H1 (cell line): ENCODE data around the gene OR1M1. TPM values are rescaled to one million over a fixed set of nuclear protein-coding genes. Genes with fewer than 3 reads are reported as not detected.

ENCODE experiments used
- CTCF ChIA-PET: fragments of 300-600 bp; sonication (Branson Sonifier 250); formaldehyde crosslinking; loops from one replicate; lab custom pipeline; 2021; ENCODE audit not compliant: partially characterized antibody; lab: Charles Lee
- POLR2A ChIA-PET: fragments of 300-600 bp; sonication (Branson Sonifier 250); formaldehyde crosslinking; loops from one replicate; lab custom pipeline; 2021; ENCODE audit warnings: inconsistent platforms; ENCODE audit not compliant: partially characterized antibody; lab: Charles Lee
- DNase-seq, 2 experiments: peaks; one replicate each; pipeline versions ENCODE4 v3.0.0 to v3.0.0-alpha.2; 2010 to 2022; ENCODE audit warnings: low spot score in 2 of 2, low read depth in 1 of 2, mixed read lengths in 1 of 2
- FAIRE-seq: peaks from 2 replicates; lab custom pipeline; 2011; peaks lifted over from hg19 to GRCh38; lab: Jason Lieb, UNC
- H2AFZ ChIP-seq: 2 replicates; pipeline ENCODE4 v1.8.1; 2012; ENCODE audit warnings: low read length, inconsistent platforms
- H2AK5ac ChIP-seq: 2 replicates; pipeline ENCODE4 v1.6.1; 2013; ENCODE audit warnings: low read depth, low read length
- H2BK120ac ChIP-seq: replicated peaks from 2 replicates; pipeline ENCODE3; 2013; ENCODE audit warnings: low read depth, low read length, inconsistent platforms
- H2BK12ac ChIP-seq: 2 replicates; pipeline ENCODE4 v1.6.1; 2013; ENCODE audit warnings: low read depth, low read length
- H2BK15ac ChIP-seq: 2 replicates; pipeline ENCODE4 v1.6.1; 2013; ENCODE audit warnings: low read length
- H2BK20ac ChIP-seq: 2 replicates; pipeline ENCODE4 v1.6.1; 2013; ENCODE audit warnings: low read length
- H2BK5ac ChIP-seq: 2 replicates; pipeline ENCODE4 v1.6.1; 2013; ENCODE audit warnings: low read depth, low read length
- H3K14ac ChIP-seq: 2 replicates; pipeline ENCODE4 v1.6.1; 2013; ENCODE audit warnings: inconsistent platforms; ENCODE audit not compliant: insufficient read length
- H3K18ac ChIP-seq: 2 replicates; pipeline ENCODE4 v1.6.1; 2013; ENCODE audit warnings: low read length; ENCODE audit errors: extremely low read depth
- H3K23ac ChIP-seq: 2 replicates; pipeline ENCODE4 v1.6.1; 2013; ENCODE audit warnings: inconsistent platforms; ENCODE audit not compliant: insufficient read length
- H3K23me2 ChIP-seq: 2 replicates; pipeline ENCODE4 v1.6.1; 2013; ENCODE audit warnings: low read depth, low read length
- H3K27ac ChIP-seq: 2 replicates; pipeline ENCODE4 v1.6.1; 2011; ENCODE audit warnings: low read depth, low read length, inconsistent platforms
- H3K27me3 ChIP-seq, 4 experiments: replicated peaks in 1 of 4; 1 replicate in 1 of 4; 2 replicates in 3 of 4; pipeline versions ENCODE4 v1.6.1 to v1.8.1; 2011 to 2013; ENCODE audit warnings: low read length in 3 of 4, mild to moderate bottlenecking in 3 of 4, inconsistent platforms in 2 of 4, mixed read lengths in 2 of 4, moderate library complexity in 1 of 4; ENCODE audit not compliant: control insufficient read depth in 3 of 4, insufficient read depth in 3 of 4; ENCODE audit errors: extremely low read depth in 1 of 4
- H3K36me3 ChIP-seq, 4 experiments: 2 replicates each; pipeline versions ENCODE4 v1.6.1 to v1.8.1; 2011 to 2013; ENCODE audit warnings: mild to moderate bottlenecking in 4 of 4, low read length in 3 of 4, moderate library complexity in 2 of 4, control low read depth in 1 of 4, inconsistent platforms in 1 of 4; ENCODE audit not compliant: insufficient read depth in 4 of 4, control insufficient read depth in 2 of 4
- H3K4ac ChIP-seq: replicated peaks from 2 replicates; pipeline ENCODE3; 2013; ENCODE audit warnings: low read length, low read depth, mixed read lengths, inconsistent platforms; ENCODE audit not compliant: insufficient read length
- H3K4me1 ChIP-seq, 4 experiments: replicated peaks in 1 of 4; 1 replicate in 1 of 4; 2 replicates in 3 of 4; pipeline versions ENCODE4 v1.6.1 to v1.8.1; 2011 to 2013; ENCODE audit warnings: low read length in 3 of 4, inconsistent platforms in 2 of 4, mixed read lengths in 1 of 4; ENCODE audit not compliant: insufficient read depth in 4 of 4, control insufficient read depth in 3 of 4
- H3K4me2 ChIP-seq, 2 experiments: 2 replicates each; pipeline versions ENCODE4 v1.6.1 to v1.8.1; 2011 to 2013; ENCODE audit warnings: low read depth in 2 of 2, low read length in 2 of 2, control low read depth in 1 of 2, inconsistent platforms in 1 of 2, mild to moderate bottlenecking in 1 of 2; ENCODE audit not compliant: insufficient read depth in 1 of 2
- H3K4me3 ChIP-seq, 4 experiments: fragments of 200-600, 300-600 bp in 1 of 4; sonication (generic), shearing (Covaris generic), sonication (Bioruptor Twin) in 1 of 4; 2 replicates each; pipeline versions ENCODE4 v1.5.1 to v1.8.1; 2011 to 2016; ENCODE audit warnings: low read length in 4 of 4, low read depth in 3 of 4, control low read depth in 2 of 4, inconsistent platforms in 2 of 4, mild to moderate bottlenecking in 2 of 4, mixed read lengths in 1 of 4, moderate library complexity in 1 of 4; ENCODE audit not compliant: insufficient read depth in 2 of 4; ENCODE audit errors: extremely low read depth in 1 of 4
- H3K56ac ChIP-seq: replicated peaks from 2 replicates; pipeline ENCODE3; 2013; ENCODE audit warnings: low read depth, mild to moderate bottlenecking, mixed read lengths, low read length, inconsistent platforms; ENCODE audit not compliant: insufficient read length
- H3K79me1 ChIP-seq: 2 replicates; pipeline ENCODE4 v1.6.1; 2013; ENCODE audit warnings: low read depth, low read length, control low read depth
- H3K79me2 ChIP-seq, 2 experiments: 2 replicates each; pipeline versions ENCODE4 v1.6.1 to v1.8.1; 2012 to 2013; ENCODE audit warnings: low read length in 2 of 2, mild to moderate bottlenecking in 2 of 2, inconsistent platforms in 1 of 2; ENCODE audit not compliant: insufficient read depth in 2 of 2, control insufficient read depth in 1 of 2
- H3K9ac ChIP-seq, 4 experiments: replicated peaks in 1 of 4; 1 replicate in 1 of 4; 2 replicates in 3 of 4; pipeline versions ENCODE4 v1.6.1 to v1.8.1; 2011 to 2013; ENCODE audit warnings: low read depth in 3 of 4, low read length in 3 of 4, control low read depth in 2 of 4, mild to moderate bottlenecking in 2 of 4, moderate library complexity in 2 of 4, inconsistent platforms in 1 of 4; ENCODE audit errors: extremely low read depth in 1 of 4
- H3K9me3 ChIP-seq, 2 experiments: 2 replicates each; pipeline versions ENCODE4 v1.6.1 to v1.8.1; 2012 to 2013; ENCODE audit warnings: mild to moderate bottlenecking in 2 of 2, moderate library complexity in 2 of 2, control low read depth in 1 of 2, inconsistent platforms in 1 of 2, low read depth in 1 of 2, low read length in 1 of 2, mixed read lengths in 1 of 2; ENCODE audit not compliant: insufficient read depth in 2 of 2
- H4K20me1 ChIP-seq, 2 experiments: replicated peaks in 1 of 2; 2 replicates each; pipeline versions ENCODE3 to v1.8.1; 2011 to 2013; ENCODE audit warnings: inconsistent platforms in 2 of 2, low read length in 2 of 2, mild to moderate bottlenecking in 1 of 2; ENCODE audit not compliant: insufficient read depth in 2 of 2, control insufficient read depth in 1 of 2
- H4K5ac ChIP-seq: 2 replicates; pipeline ENCODE4 v1.6.1; 2013; ENCODE audit warnings: low read length, low read depth, mixed read lengths, inconsistent platforms; ENCODE audit not compliant: insufficient read length
- H4K8ac ChIP-seq: 2 replicates; pipeline ENCODE4 v1.8.0; 2013; ENCODE audit warnings: mild to moderate bottlenecking, moderate library complexity, low read length, inconsistent platforms; ENCODE audit not compliant: insufficient read depth; ENCODE audit errors: extremely low read depth
- H4K91ac ChIP-seq: replicated peaks from 2 replicates; pipeline ENCODE3; 2013; ENCODE audit warnings: low read length, mixed read lengths, inconsistent platforms; ENCODE audit not compliant: insufficient read length
- EGR1 ChIP-seq: IDR thresholded peaks from 2 replicates; pipeline ENCODE4 v1.6.1; 2011; ENCODE audit warnings: low read depth, low read length, borderline replicate concordance
- EP300 ChIP-seq, 2 experiments: IDR thresholded peaks; 1 replicate in 1 of 2; 2 replicates in 1 of 2; pipeline ENCODE4 v1.6.1; 2011 to 2012; ENCODE audit warnings: low read depth in 2 of 2, low read length in 2 of 2, mild to moderate bottlenecking in 2 of 2, borderline replicate concordance in 1 of 2, inconsistent platforms in 1 of 2, moderate library complexity in 1 of 2
- GABPA ChIP-seq: IDR thresholded peaks from 2 replicates; pipeline ENCODE4 v1.6.1; 2011; ENCODE audit warnings: mild to moderate bottlenecking, low read length, moderate library complexity, borderline replicate concordance; ENCODE audit not compliant: insufficient read depth
- PHF8 ChIP-seq: fragments of 200-600 bp; sonication (generic); conservative IDR thresholded peaks from 2 replicates; pipeline ENCODE4 v1.7.1; 2012; ENCODE audit warnings: low read depth, mild to moderate bottlenecking, inconsistent platforms, low read length, moderate library complexity
- SIN3A ChIP-seq, 2 experiments: IDR thresholded peaks in 1 of 2; conservative IDR thresholded peaks in 1 of 2; 2 replicates each; pipeline ENCODE4 v1.6.1; 2011 to 2012; ENCODE audit warnings: low read length in 2 of 2, improper control_type of control experiment in 1 of 2, low read depth in 1 of 2, mild to moderate bottlenecking in 1 of 2
- SIX5 ChIP-seq: IDR thresholded peaks from 2 replicates; pipeline ENCODE4 v1.6.1; 2011; ENCODE audit warnings: mild to moderate bottlenecking, low read depth, low read length
- WGBS, 2 experiments: shearing (Covaris generic) in 1 of 2; methylation state at CpG; one replicate each; pipeline versions ENCODE4 v1.1.6 to v1.1.7; 2013 to 2015; ENCODE audit warnings: low lambda C conversion rate in 2 of 2, mixed read lengths in 2 of 2, inconsistent platforms in 1 of 2, low coverage in 1 of 2, missing lambda C conversion rate in 1 of 2; ENCODE audit not compliant: insufficient replicate concordance in 2 of 2, insufficient coverage in 1 of 2, insufficient read length in 1 of 2; ENCODE audit errors: extremely low coverage in 1 of 2, missing lambda C conversion rate in 1 of 2; 5-methylcytosine and 5-hydroxymethylcytosine counted together
- polyA plus RNA-seq, 7 experiments: library from polyadenylated mRNA; depleted of rRNA in 3 of 7; stranded (reverse) in 5 of 7; unstranded in 2 of 7; fragments of >200 nt in 5 of 7; fragments of 200-250 nt in 2 of 7; gene quantifications; 1 replicate in 5 of 7; 2 replicates in 1 of 7; 4 replicates in 1 of 7; pipeline versions ENCODE4 v1.2.1 to v1.2.3, GENCODE V29; 2011 to 2013; ENCODE audit warnings: missing spikeins in 2 of 7, mixed read lengths in 2 of 7
- total RNA-seq: library from RNA; stranded (reverse); fragmentation: NEBNext Ultra II Directional; extraction: Animal tissue kit (Norgen Biotek cat#: 25700); gene quantifications from 2 replicates; pipeline ENCODE4 v1.2.1, GENCODE V29; 2021

OR1M1 gene
- total and polyA plus RNA-seq, 2 of the 8 experiments (the other 6 are each of a cell fraction or from before 2014, with no cell fraction given) = 0.12 TPM; not detected in 1

DNA sequence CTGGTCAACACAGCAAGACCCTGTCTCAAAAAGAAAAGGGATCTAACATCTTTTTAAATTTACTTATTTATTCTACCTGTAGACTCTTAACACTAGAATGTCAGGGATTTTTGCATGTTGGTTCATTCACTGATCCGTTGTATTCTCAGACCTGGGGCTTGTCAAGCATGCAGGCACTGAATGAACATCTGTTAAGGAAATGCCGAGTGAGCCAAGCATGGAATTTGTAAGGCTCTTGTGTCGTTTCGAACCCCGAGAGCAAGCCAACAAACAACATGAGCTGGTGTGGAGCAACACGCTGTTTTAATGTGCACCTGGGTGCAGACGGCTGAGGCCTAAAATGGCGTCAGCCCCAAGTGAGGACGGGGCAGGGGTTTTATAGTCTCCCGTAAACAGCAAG lies 10.0 kb upstream of the OR1M1 start:
- no peaks in the 10 kb centered on the region for H3K79me1 ChIP-seq

More for the DNA sequence above, 10.0 kb upstream of the OR1M1 start:
- no peak overlapping the region for H3K23ac ChIP-seq
- H3K79me2 ChIP-seq = no peaks in the 10 kb centered on the region
- no peak overlapping the region for H3K4ac ChIP-seq
- no peaks in the 10 kb centered on the region for H3K9me3 ChIP-seq
- no peak overlapping the region for H3K14ac ChIP-seq
- no peak overlapping the region for H3K27ac ChIP-seq
- DNase-seq = no peak
- H2BK15ac ChIP-seq = no peak overlapping the region
- no peak overlapping the region for H4K91ac ChIP-seq
- no peak overlapping the region for H3K4me2 ChIP-seq
- WGBS, 2 experiments = 95% methylated on average over 10 of the region's 10 CpGs; no CpG with 5 or more reads in 1 of the 2 experiments
- H3K56ac ChIP-seq = no peak overlapping the region
- H2BK12ac ChIP-seq = peak overlapping the region; percentile 22; the same call in 1 of the 2 replicates
- no peaks in the 10 kb centered on the region for H3K23me2 ChIP-seq
- ChIA-PET CTCF (no interaction called here), POLR2A (no interaction called here)
- H3K9ac ChIP-seq = no peak overlapping the region
- H3K27me3 ChIP-seq = no peaks in the 10 kb centered on the region
- FAIRE-seq = no peak
- H2BK120ac ChIP-seq = no peak overlapping the region
- no peak overlapping the region; the same call in 1 of the 2 replicates for H3K18ac ChIP-seq
- 0 out of 2 replicates have a peak overlapping the region, but pooled peaks have one; percentile 12 for H2BK5ac ChIP-seq
- H3K4me3 ChIP-seq = no peak overlapping the region
- H4K20me1 ChIP-seq = no peaks in the 10 kb centered on the region
- no peak overlapping the region for H4K5ac ChIP-seq
- H2AFZ ChIP-seq = peak overlapping the region; percentile 81; the same call in 1 of the 2 replicates
- H3K36me3 ChIP-seq = no peaks in the 10 kb centered on the region
- no peak overlapping the region for H2AK5ac ChIP-seq
- H3K4me1 ChIP-seq = peaks cover 6 to 15% (median 10%) of the 10 kb centered on the region in 4 experiments
- TF ChIP-seq GABPA = no peak
- TF ChIP-seq SIN3A (conservative IDR thresholded peaks at IDR 0.05 in 1 of 2, IDR thresholded peaks at IDR 0.05 in 1 of 2; ENCODE audit: low read depth in 1 of 2, low read length in 2 of 2) = no peak
- TF ChIP-seq PHF8 = no peak
- TF ChIP-seq EGR1 = no peak
- no peak for TF ChIP-seq SIX5
- TF ChIP-seq EP300 (IDR thresholded peaks at IDR 0.05; ENCODE audit: borderline replicate concordance in 1 of 2, low read depth in 2 of 2, low read length in 2 of 2) = no peak
- no peak overlapping the region for H4K8ac ChIP-seq
- H2BK20ac ChIP-seq = 0 out of 2 replicates have a peak overlapping the region, but pooled peaks have one; percentile 62
